ENCODE measurements around the gene SHROOM1.

- TF ChIP-seq, protein P1, sequence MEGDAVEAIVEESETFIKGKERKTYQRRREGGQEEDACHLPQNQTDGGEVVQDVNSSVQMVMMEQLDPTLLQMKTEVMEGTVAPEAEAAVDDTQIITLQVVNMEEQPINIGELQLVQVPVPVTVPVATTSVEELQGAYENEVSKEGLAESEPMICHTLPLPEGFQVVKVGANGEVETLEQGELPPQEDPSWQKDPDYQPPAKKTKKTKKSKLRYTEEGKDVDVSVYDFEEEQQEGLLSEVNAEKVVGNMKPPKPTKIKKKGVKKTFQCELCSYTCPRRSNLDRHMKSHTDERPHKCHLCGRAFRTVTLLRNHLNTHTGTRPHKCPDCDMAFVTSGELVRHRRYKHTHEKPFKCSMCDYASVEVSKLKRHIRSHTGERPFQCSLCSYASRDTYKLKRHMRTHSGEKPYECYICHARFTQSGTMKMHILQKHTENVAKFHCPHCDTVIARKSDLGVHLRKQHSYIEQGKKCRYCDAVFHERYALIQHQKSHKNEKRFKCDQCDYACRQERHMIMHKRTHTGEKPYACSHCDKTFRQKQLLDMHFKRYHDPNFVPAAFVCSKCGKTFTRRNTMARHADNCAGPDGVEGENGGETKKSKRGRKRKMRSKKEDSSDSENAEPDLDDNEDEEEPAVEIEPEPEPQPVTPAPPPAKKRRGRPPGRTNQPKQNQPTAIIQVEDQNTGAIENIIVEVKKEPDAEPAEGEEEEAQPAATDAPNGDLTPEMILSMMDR (IDR thresholded peaks at IDR 0.05): no peak
- peak; percentile 6 for TF ChIP-seq POLR2AphosphoS5 (IDR thresholded peaks at IDR 0.05)
These were observed at the start of gene SHROOM1 for GRCh38 chr5:132830436-132831094.
